Mucosa of descending colon (tissue), 3 donors: Measurements from ENCODE around the gene IGSF6. TPM values are rescaled to one million over a fixed set of nuclear protein-coding genes. Genes with fewer than 3 reads are reported as not detected.

Experiments
- ATAC-seq: fragments of 200-7000 bp; cut with Tn5 transposase; one replicate; pipeline ENCODE4 v1.9.1; 2020; ENCODE audit warnings: mild to moderate bottlenecking, moderate library complexity
- DNase-seq, 3 donors: peaks; one replicate each; pipeline ENCODE4 v3.0.0-alpha.2; 2020
- H3K36me3 ChIP-seq: fragments of 200-600 bp; one replicate; pipeline ENCODE4 v1.8.0; 2021; ENCODE audit warnings: low read depth, mild to moderate bottlenecking
- H3K4me1 ChIP-seq: fragments of 200-600 bp; one replicate; pipeline ENCODE4 v1.8.0; 2021; ENCODE audit warnings: low read depth, mild to moderate bottlenecking
- H3K4me3 ChIP-seq: fragments of 200-600 bp; one replicate; pipeline ENCODE4 v1.8.0; 2021; ENCODE audit warnings: mild to moderate bottlenecking
- H3K9me3 ChIP-seq: fragments of 200-600 bp; one replicate; pipeline ENCODE4 v1.8.0; 2021; ENCODE audit warnings: mild to moderate bottlenecking
- CTCF ChIP-seq: fragments of 200-600 bp; IDR thresholded peaks from one replicate; pipeline ENCODE4 v1.8.0; 2022; ENCODE audit warnings: antibody characterized with exemption, mild to moderate bottlenecking
- intact Hi-C, 2 donors: fragments of 100-400 bp; cut with DNase I in 1 of 2; cut with micrococcal nuclease in 1 of 2; formaldehyde crosslinking; loops; one replicate each; pipeline versions ENCODE4 v1.11.0 to v1.11.1; 2022; cut with DNase I, micrococcal nuclease
- total RNA-seq, 3 donors: library from RNA; stranded (reverse); fragmentation: NEBNext Ultra II Directional in 2 of 3; extraction: Animal tissue kit (Norgen Biotek cat#: 25700) in 2 of 3; gene quantifications; one replicate each; pipeline versions ENCODE4 v1.2.1 to v1.2.4, GENCODE V29; 2021 to 2023
- donor health status: DM: no; HTN: no; CAD: no; lungs with moderate emphysema.
- donor health status: DM: no; HTN: no; CAD: no.
- donor health status: DM: no; HTN: yes; CAD: no.

The IGSF6 gene
- total RNA-seq, 3 donors from 2014 or later = 3.5 to 7.3 (median 4.6) TPM

- Histone ChIP-seq H3K4me3 (no peak overlapping the region), H3K4me1 (peaks cover 4% of the 10 kb centered on the region), H3K9me3 (no peaks in the 10 kb centered on the region), H3K36me3 (no peaks in the 10 kb centered on the region)
- intact Hi-C loops = no loop called here
- TF ChIP-seq CTCF = no peak
- ATAC-seq = no peak
- no peak for DNase-seq
Measured at GRCh38 chr16:21613361-21613760, 39.0 kb downstream of the IGSF6 start.

DNA sequence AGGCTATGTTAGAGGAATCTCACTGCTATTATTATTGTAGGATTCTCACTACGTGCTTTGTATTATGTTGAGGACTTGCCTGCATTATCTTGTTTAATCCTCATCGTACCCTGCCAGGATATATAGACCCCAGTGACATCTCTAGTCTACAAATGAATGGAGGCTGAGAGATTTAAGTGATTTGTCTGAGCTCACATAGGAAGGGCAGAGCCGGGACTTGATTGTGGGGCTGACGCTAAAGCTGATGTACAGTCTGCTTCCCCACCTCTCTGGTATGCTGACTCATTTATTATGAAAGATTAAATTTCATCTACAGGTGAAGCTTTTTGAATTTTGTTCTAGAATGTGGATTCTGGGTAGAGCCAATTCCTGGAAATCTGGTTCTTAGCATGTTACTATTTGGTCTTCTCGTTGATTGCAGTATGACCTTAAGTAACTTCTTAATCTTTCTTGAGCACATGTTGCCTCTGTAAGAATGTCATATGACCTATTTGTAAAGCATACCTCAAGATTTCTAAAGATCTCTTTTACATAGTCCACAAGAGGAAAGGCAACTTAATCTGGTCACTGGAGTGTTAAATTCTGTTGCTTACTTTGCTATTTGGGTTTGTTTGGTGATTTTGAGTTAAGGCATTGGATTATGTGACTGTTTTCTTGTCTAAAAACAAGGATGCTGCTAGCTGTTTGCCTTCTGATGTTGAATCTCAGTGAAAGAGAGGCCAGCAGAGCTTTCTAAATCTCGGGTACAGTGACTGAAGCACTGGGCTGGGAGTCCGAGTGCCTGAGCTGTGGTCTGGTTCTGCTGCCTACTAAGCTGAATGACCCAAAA is 40.6 kb downstream of the IGSF6 start:
- ATAC-seq = no peak
- Histone ChIP-seq H3K36me3 (no peaks in the 10 kb centered on the region), H3K4me3 (no peak overlapping the region), H3K9me3 (no peaks in the 10 kb centered on the region), H3K4me1 (peaks cover 4% of the 10 kb centered on the region)
- intact Hi-C loops = no loop called here
- no peak for DNase-seq
- TF ChIP-seq CTCF = no peak

DNA sequence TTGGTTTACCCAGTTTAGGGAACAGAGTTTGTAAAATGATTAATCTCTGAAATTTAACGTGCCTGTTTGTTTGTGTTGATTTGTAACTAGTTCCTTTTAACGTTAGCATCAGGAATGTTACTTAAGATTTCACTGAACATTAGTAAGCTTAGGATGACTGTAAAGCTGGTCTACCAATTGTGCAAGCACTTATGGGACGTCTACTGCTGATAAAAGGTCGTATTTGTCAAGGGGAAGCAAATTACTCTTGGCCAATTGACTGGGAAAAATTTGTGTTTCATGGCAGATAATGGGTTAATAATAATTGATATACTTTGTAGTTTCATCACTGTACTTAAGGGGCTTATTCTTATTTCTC is 41.2 kb downstream of the IGSF6 start:
- no peak for DNase-seq
- H3K4me1 ChIP-seq = peaks cover 4% of the 10 kb centered on the region
- no peak for TF ChIP-seq CTCF
- ATAC-seq = no peak
- no peak overlapping the region for H3K4me3 ChIP-seq
- no peaks in the 10 kb centered on the region for H3K36me3 ChIP-seq
- no peaks in the 10 kb centered on the region for H3K9me3 ChIP-seq
- intact Hi-C loops = no loop called here

- Histone ChIP-seq H3K4me1 (peaks cover 7% of the 10 kb centered on the region), H3K9me3 (no peaks in the 10 kb centered on the region), H3K4me3 (no peak overlapping the region), H3K36me3 (no peaks in the 10 kb centered on the region)
- DNase-seq (no peak), ATAC-seq (no peak)
- TF ChIP-seq CTCF = no peak
- intact Hi-C loops = no loop called here
Measured at GRCh38 chr16:21610766-21611165, 41.6 kb downstream of the IGSF6 start.

GRCh38 chr16:21610006-21610544 is 42.3 kb downstream of the IGSF6 start:
- Histone ChIP-seq H3K4me1 (peaks cover 7% of the 10 kb centered on the region), H3K36me3 (no peaks in the 10 kb centered on the region), H3K4me3 (no peak overlapping the region), H3K9me3 (no peaks in the 10 kb centered on the region)
- no peak for TF ChIP-seq CTCF
- intact Hi-C loops = no loop called here
- ATAC-seq (no peak), DNase-seq (no peak)
